ENCODE measurements around the gene FYN.

Gene FYN

GRCh38 chr6:111769365-111770152 is 103.7 kb downstream of the FYN start:
- no peak for DNase-seq (ENCODE audit: low read depth)

DNA sequence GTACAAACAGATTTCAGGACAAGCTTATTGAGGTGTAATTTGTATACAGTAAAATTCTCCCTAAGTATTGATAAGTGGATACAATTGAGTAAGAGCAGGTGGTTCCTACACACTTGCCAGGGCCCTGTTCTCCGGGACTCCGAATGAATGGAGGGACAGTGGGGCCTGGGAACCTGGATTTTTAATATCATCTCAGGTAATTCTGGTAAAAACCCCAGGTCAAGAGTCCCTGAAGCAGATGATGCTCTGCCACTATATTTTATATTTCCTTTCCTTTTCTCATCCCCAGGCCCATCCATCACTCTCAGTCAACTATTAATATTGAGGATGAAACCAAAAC is 104.9 kb downstream of the FYN start:
- DNase-seq (ENCODE audit: low read depth), result no peak

DNA sequence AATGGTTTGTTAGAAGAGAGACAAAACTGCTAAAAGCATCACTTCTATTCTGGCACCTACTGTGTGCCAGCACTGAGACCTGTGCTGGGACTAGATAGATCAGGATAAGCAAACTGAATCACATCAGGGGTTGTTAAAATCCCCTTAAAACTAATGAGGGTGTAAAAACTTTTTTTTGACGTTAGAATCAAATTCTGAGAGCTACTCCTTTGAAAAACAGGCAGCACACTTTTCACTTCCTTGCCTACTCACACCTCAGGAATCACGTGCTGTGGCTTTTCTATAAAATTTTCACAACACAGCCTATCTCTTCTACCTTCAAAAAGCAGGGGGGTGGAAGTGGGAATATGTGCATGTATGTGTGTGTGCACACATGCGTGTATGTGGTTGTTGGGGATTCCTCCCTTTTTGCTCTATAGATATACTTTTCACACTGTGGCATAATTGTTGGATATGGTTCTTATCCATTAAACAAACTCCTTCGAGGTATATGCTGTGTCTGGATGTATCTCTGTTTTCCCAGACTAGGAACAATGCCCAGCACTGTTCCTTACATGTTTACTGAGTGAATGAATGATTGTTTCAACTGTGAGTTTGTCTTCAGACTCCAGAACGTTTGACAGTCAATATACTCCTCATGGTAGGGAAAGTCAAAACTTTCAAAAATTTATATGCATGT is 105.4 kb downstream of the FYN start:
- DNase-seq (ENCODE audit: low read depth), result no peak

DNA sequence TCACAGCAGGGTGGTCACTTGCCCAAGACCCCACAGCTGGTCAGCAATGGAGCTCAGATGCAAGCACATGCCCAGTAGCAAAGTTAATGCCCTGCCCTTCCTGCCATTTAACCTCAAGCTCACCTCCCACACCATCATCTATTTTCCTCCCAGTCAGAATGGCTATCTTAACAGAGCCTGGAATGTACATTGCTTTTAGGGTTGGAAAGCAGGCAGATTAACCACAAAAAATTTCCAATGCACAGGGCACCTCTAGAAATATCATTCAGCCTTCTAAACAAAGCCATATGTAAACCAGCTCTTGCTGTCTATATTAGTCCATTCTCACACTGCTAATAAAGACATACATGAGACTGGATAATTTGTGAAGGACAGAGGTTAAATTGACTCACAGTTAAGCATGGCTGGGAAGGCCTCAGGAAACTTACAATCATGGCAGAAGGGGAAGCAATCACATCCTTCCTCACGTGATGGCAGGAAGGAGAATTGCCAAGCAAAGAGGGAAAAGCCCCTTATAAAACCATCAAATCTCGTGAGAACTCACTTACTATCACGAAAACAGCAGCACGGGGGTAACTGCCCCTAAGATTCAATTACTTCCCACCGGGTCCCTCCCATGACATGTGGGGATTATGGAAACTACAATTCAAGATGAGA is 106.9 kb downstream of the FYN start:
- DNase-seq (ENCODE audit: low read depth), result no peak

- DNase-seq (ENCODE audit: low read depth), result no peak
These were observed 107.5 kb downstream of the FYN start for GRCh38 chr6:111765763-111766162.

DNA sequence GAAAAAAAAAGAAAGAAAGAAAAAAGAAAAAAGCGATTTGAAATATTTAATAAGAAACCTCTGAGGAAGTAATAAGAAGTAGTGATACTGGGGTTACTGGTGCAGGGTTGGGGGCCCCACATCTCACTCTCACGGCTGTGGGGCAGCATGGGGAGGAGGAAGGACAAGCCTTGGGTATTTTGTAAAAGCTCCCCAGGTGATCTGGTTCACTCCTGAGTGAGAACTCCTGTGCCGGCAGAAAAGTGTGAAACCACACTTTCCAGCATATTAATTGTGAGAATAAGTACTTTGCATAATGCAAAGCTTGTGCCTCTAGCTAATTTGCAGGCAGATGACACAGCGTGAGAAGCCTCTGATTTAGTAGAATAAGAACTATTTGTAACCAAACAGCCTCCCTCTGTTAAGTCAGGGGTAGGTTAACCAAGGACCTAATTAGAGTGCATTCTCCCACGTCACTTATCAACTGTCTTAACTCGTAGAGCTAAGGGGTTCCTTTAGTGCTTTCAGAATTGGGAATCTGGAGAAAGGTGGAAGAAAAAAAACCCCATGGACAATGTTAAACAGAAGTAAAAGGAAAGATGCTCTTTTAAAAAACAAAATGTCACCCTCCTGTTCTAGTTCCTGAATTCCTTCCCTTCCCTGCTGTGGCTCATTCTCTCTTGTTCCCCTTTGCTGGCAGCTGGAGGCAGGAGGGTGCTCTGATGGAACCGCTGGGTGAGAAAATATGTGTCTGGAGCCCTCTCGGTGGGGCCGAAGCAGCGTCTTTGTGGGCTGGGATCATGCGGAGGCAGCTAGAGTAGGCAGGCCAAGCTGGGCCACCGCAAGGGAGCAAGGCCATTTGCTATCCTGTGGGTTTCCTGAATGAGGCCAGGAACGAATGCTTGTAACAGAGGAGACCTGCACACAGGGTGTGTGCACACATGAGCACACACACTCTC is 108.7 kb downstream of the FYN start:
- peak; percentile 67 for DNase-seq (ENCODE audit: low read depth)

DNA sequence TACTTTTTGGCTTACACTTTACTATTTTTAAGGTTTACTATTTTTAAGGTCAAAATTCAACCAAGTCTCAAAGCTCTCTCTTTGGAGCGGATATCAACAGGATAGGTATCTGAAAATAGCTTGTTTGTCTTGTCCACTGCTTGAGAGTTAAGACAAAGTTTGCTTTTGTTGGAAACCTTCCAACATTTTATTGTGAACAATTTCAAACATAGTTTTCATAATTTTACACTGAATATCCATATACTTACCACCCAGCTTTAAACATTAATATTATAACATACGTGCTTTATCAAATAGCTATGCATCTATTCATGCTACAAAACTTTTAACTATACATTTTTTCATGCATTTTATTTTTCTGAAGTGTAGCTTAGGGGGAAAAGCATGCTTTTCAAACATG is 109.9 kb downstream of the FYN start:
- DNase-seq (ENCODE audit: low read depth), result no peak

GRCh38 chr6:111761783-111762312 is 111.4 kb downstream of the FYN start:
- DNase-seq (ENCODE audit: low read depth), result peak; percentile 51

GRCh38 chr6:111761212-111761611 is 112.0 kb downstream of the FYN start:
- DNase-seq (ENCODE audit: low read depth), result no peak

DNA sequence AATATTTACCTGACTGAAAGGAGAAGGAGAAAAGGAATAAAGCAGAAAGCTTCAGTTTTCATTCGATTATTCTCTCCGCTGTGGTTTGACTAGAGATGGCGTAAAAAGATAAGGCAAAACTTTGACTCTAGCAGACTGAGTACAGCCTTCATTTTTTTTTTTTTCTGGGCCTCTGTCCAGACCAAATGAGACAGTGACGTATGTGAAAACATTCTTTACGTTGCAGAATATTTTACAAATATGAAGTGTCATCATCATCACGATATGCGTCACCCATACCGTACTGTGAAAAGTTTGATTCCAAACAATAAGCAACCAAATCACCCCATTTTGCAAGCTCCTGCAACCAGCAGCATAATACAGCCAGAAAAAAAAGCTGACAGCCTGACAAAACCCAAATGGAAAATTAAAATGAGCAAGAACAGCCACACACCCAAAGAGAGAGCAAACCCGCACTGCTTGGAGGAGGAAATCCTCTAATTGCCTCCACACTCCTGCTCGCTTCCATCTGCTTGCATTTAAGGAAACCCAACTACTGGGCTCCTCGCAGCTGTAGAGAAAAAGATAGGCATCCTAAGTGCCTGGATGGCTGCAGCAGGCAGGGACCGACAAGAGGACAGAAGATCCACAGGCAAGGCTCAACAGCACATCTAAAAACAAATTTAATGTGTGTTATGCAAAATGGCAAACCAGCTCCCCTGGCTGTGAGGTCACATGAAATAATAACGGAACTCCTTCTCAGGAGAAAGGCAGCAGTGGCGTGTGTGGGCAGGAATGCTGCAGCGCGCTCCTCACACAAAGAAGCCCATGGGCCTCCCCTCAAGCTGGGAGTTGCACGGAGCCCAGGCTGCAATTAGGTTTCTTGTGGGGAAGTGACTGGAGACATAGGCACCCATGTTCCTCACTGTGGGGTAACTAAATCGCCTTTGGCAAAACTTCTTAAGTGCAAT is 113.1 kb downstream of the FYN start:
- no peak for DNase-seq (ENCODE audit: low read depth)

- DNase-seq (ENCODE audit: low read depth), result no peak
These were observed 113.9 kb downstream of the FYN start for GRCh38 chr6:111759331-111759835.

DNA sequence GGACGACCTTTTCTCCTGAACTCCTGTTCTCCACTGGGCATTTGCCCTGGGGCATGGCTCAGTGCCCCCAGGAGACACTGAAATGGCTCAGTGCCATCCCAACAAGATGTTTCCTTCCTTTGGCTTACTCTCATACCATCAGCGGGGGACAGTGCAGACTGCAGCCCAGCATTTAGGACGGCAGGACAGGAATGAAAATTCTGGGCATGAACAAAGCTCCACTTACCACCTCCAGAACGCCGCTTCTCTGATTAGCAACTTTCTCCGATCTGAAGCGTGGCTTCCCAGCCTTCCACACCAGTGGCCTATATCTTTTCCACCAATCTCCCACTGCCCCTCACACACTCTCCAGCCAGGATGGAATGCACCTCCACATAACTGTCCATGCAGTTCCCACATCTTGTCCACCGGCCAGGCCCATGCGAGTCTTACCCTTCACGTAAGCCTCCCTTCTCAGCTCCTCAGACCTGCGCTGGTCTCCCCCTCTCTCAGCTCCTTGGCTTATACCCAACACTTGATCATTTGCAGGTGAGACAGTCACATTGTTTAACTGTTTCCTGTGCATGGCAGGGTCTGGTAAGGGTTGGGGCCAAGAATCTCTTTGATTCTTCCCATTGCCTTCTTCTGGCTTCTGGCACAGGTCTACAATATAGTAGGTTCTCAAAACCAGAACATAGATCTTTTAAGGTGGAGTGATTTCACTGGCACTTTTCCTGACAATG is 114.5 kb downstream of the FYN start:
- DNase-seq (ENCODE audit: low read depth), result no peak

DNA sequence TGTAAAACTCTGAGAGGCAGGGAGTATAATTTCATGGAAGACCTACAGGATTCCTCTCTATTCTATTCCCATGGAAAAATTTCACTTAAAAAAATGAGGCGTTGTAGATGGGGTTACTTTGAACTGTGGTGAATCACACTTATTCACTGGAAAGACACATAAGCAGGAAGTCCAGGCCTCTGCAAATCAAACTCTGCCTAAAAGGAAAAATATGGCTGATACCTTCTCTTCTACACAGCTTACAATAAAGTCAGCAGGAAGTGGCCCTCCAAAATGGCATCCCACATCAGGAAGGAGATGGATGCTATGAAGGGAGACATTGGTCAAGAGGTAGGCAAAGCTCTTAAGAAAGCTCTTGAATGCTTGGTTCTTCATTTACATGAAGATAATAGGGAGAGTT is 115.9 kb downstream of the FYN start:
- DNase-seq (ENCODE audit: low read depth), result no peak

GRCh38 chr6:111754423-111754822 is 118.8 kb downstream of the FYN start:
- no peak for DNase-seq (ENCODE audit: low read depth)

DNA sequence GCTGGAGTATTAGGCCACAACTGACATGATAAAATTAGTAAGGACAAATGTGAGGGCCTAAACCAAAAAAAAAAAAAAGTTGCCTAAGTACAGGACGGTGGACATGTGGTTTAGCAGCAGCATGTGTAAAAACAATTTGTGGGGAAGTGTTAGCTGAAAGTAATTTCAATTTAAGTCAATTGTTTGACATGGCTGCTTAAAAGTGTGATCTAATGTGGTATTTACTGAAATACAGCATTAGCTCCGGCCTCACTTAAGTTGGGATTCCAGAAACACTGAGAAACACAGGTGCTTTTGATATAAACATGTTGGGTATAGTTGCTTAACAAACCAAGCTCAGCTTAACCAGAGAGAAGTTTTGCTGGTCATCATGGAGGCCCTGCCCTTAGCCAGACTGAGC is 119.7 kb downstream of the FYN start:
- DNase-seq (ENCODE audit: low read depth), result no peak

DNA sequence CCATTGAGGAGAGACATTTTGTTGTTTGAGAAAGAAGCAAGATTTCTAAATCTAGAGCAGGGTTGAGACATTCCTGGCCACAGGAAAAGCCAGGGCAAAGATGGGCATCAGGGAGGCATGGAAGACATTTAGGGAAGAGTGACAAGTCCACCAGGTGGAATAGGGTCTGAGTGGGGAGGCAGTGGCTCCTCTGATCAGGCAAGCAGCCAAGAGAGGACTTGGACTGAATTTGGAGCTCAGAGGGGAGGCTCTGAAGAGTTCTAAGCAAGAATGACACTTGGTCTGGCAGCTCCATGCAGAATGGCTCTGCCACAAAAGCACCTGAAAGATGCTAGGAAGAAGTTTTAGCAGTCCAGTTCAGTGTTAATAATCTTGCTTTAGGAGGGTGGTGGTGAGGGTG is 120.8 kb downstream of the FYN start:
- no peak for DNase-seq (ENCODE audit: low read depth)

- no peak for DNase-seq (ENCODE audit: low read depth)
These were observed 122.2 kb downstream of the FYN start for GRCh38 chr6:111750753-111751673.

DNA sequence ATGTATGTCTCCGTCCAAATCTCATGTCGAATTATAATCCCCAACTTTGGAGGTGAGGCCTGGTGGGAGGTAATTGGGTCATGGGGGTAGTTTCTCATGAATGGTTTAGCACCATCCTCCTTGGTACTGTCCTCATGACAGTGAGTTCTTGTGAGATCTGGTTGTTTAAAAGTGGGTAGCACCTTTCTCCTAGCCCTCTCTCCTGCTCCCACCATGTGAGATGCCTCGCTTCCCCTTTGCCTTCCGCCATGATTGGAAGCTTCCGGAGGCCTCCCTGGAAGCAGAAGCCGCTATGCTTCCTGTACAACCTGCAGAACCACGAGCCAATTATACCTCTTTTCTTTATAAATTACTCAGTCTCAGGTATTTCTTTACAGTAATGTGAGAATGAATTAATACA is 123.1 kb downstream of the FYN start:
- no peak for DNase-seq (ENCODE audit: low read depth)

GRCh38 chr6:111748231-111748647 is 125.0 kb downstream of the FYN start:
- DNase-seq (ENCODE audit: low read depth), result no peak
